Measurements from ENCODE around the gene NHEJ1. TPM values are rescaled to one million over a fixed set of nuclear protein-coding genes. Genes with fewer than 3 reads are reported as not detected.
"Not testable (repeated sequence)": the region's sequence is repeated elsewhere in the genome, so short reads cannot be mapped to it uniquely, and the experiment has no call there.

The NHEJ1 gene
- total RNA-seq, 1 experiment from 2014 or later: 11.5 TPM

DNA sequence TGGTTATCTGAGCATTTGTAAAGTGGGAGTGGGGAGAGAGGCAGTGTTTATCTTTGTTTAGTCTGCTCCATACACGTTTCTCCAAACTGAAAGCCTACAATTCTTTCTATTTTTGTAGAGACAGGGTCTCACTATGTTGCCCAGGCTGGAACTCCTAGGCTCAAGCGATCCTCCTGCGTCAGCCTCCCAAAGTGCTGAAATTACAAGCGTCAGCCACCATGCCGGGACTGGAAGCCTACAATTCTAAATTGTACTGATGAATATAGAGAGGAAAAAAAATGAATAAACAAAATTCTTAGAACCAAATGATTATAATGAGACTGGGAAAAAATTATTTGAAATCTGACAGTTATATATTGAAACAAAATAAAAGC is 44.5 kb upstream of the NHEJ1 start:
- Mint-ChIP-seq H3K36me3 (ENCODE audit: insufficient read depth, unreplicated experiment) (peaks cover 20% of the 10 kb centered on the region), H3K9me3 (ENCODE audit: unreplicated experiment) (no peaks in the 10 kb centered on the region), H3K4me1 (ENCODE audit: insufficient read depth, unreplicated experiment) (peaks cover 15% of the 10 kb centered on the region), H3K4me3 (ENCODE audit: unreplicated experiment) (peak overlapping the region; percentile 88), H3K27me3 (ENCODE audit: insufficient read depth, unreplicated experiment) (no peaks in the 10 kb centered on the region), H3K27ac (ENCODE audit: low read depth, unreplicated experiment) (no peak overlapping the region)
- CTCF ChIA-PET: no interaction called here
- DNase-seq (ENCODE audit: unreplicated experiment): no peak
- intact Hi-C loops (cut with micrococcal nuclease): no loop called here
- no TSS peak for BruUV-seq (replicated peaks)
- POLR2A ChIA-PET: interaction anchor here (2.2 to 4.3 kb wide), 3 partner anchors 25 to 40 kb away, joined by 10 to 64 read pairs (median 28); partner anchors contain the start of genes ANKZF1, ATG9A, CNPPD1 and GLB1L
- TF ChIP-seq, protein P1, sequence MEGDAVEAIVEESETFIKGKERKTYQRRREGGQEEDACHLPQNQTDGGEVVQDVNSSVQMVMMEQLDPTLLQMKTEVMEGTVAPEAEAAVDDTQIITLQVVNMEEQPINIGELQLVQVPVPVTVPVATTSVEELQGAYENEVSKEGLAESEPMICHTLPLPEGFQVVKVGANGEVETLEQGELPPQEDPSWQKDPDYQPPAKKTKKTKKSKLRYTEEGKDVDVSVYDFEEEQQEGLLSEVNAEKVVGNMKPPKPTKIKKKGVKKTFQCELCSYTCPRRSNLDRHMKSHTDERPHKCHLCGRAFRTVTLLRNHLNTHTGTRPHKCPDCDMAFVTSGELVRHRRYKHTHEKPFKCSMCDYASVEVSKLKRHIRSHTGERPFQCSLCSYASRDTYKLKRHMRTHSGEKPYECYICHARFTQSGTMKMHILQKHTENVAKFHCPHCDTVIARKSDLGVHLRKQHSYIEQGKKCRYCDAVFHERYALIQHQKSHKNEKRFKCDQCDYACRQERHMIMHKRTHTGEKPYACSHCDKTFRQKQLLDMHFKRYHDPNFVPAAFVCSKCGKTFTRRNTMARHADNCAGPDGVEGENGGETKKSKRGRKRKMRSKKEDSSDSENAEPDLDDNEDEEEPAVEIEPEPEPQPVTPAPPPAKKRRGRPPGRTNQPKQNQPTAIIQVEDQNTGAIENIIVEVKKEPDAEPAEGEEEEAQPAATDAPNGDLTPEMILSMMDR (IDR thresholded peaks at IDR 0.05; ENCODE audit: unreplicated experiment): no peak

DNA sequence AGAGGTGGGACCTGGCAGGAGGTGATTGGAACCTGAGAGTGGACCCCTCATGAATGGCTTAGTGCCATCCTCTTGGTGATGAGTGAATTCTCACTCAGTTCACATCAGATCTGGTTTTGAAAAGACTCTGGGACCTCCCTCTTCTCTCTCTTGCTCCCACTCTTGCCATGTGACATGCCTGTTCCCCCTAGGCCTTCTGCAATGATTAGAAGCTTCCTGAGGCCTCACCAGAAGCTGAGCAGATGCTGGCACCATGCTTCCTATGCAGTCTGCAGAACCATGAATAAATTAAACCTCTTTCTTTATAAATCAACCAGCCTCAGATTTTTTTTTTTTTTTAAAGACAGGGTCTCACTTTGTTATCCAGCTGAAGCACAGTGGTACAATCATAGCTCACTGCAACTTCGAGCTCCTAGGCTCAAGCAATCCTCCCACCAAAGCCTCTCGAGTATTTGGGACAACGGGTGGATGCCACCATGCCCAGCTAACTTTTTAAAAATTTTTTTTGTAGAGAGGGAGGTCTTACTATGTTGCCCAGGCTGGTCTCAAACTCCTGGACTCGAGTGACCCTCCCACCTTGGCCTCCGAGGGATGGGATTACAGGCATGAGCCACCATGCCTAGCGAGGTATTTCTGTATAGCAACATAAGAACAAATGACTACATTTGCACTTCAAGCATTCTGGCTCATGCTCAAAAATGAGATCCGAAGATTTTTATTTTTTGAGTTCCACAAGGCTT is 44.0 kb upstream of the NHEJ1 start:
- no TSS peak for BruUV-seq (replicated peaks)
- POLR2A ChIA-PET: interaction anchor here (1.3 to 1.4 kb wide), 2 partner anchors 25 to 29 kb away, joined by 3 read pairs; no protein-coding TSS in a partner anchor
- DNase-seq (ENCODE audit: unreplicated experiment): no peak

DNA sequence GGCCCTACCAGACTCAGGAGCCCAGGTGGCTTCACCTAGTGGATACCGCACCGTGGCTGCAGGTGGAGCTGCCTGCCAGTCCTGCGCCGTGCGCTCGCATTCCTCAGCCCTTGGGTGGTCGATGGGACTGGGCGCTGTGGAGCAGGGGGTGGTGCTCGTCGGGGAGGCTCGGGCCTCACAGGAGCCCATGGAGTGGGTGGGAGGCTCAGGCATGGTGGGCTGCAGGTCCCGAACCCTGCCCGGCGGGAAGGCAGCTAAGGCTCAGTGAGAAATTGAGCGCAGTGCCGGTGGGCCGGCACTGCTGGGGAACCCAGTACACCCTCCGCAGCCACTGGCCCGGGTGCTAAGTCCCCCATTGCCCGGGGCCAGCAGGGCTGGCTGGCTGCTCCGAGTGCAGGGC is 40.7 kb upstream of the NHEJ1 start:
- H3K4me3 Mint-ChIP-seq (ENCODE audit: unreplicated experiment); H3K9me3 Mint-ChIP-seq (ENCODE audit: unreplicated experiment); DNase-seq (ENCODE audit: unreplicated experiment); H3K36me3 Mint-ChIP-seq (ENCODE audit: insufficient read depth, unreplicated experiment); intact Hi-C loops (cut with micrococcal nuclease); H3K27me3 Mint-ChIP-seq (ENCODE audit: insufficient read depth, unreplicated experiment); BruUV-seq (replicated peaks); H3K4me1 Mint-ChIP-seq (ENCODE audit: insufficient read depth, unreplicated experiment); H3K27ac Mint-ChIP-seq (ENCODE audit: low read depth, unreplicated experiment): not testable (repeated sequence)
- POLR2A ChIA-PET: interaction anchor here (0.7 kb wide), 1 partner anchor 9 kb away, joined by 3 read pairs; no protein-coding TSS in a partner anchor
- CTCF ChIA-PET: interaction anchor here (1.0 to 1.2 kb wide), 2 partner anchors 19 to 98 kb away, joined by 3 to 6 read pairs; no protein-coding TSS in a partner anchor

More for the DNA sequence above, 44.0 kb upstream of the NHEJ1 start:
- TF ChIP-seq, protein P1 (IDR thresholded peaks at IDR 0.05; ENCODE audit: unreplicated experiment): no peak
- H3K4me3 Mint-ChIP-seq (ENCODE audit: unreplicated experiment): no peak overlapping the region
- H3K27me3 Mint-ChIP-seq (ENCODE audit: insufficient read depth, unreplicated experiment): no peaks in the 10 kb centered on the region
- H3K27ac Mint-ChIP-seq (ENCODE audit: low read depth, unreplicated experiment): no peak overlapping the region
- peaks cover 15% of the 10 kb centered on the region for H3K4me1 Mint-ChIP-seq (ENCODE audit: insufficient read depth, unreplicated experiment)
- H3K36me3 Mint-ChIP-seq (ENCODE audit: insufficient read depth, unreplicated experiment): peaks cover 14% of the 10 kb centered on the region
- H3K9me3 Mint-ChIP-seq (ENCODE audit: unreplicated experiment): no peaks in the 10 kb centered on the region
- intact Hi-C loops (cut with micrococcal nuclease): no loop called here
- CTCF ChIA-PET: interaction anchor here (0.6 to 2.0 kb wide), 2 partner anchors 10 to 24 kb away, joined by 3 to 6 read pairs; no protein-coding TSS in a partner anchor

DNA sequence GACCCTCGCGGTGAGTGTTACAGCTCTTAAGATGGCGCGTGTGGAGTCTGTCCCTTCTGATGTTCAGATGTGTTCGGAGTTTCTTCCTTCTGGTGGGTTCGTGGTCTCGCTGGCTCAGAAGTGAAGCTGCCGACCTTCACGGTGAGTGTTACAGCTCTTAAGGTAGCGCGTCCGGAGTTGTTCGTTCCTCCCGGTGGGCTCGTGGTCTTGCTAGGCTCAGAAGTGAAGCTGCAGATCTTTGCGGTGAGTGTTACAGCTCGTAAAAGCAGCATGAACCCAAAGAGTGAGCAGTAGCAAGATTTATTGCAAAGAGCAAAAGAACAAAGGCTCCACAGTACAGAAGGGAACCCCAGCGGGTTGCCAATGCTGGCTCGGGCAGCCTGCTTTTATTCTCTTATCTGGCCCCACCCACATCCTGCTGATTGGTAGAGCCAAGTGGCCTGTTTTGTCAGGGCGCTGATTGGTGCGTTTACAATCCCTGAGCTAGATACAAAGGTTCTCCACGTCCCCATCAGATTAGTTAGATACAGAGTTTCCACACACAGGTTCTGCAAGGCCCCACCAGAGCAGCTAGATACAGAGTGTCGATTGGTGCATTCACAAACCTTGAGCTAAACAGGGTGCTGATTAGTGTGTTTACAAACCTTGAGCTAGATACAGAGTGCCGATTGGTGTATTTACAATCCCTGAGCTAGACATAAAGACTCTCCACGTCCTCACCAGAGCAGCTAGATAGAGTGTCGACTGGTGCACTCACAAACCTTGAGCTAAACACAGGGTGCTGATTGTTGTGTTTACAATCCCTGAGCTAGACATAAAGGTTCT is 40.1 kb upstream of the NHEJ1 start:
- H3K27me3 Mint-ChIP-seq (ENCODE audit: insufficient read depth, unreplicated experiment); H3K9me3 Mint-ChIP-seq (ENCODE audit: unreplicated experiment); H3K4me1 Mint-ChIP-seq (ENCODE audit: insufficient read depth, unreplicated experiment); H3K27ac Mint-ChIP-seq (ENCODE audit: low read depth, unreplicated experiment); H3K4me3 Mint-ChIP-seq (ENCODE audit: unreplicated experiment); DNase-seq (ENCODE audit: unreplicated experiment); intact Hi-C loops (cut with micrococcal nuclease); BruUV-seq (replicated peaks); H3K36me3 Mint-ChIP-seq (ENCODE audit: insufficient read depth, unreplicated experiment): not testable (repeated sequence)
- ChIA-PET POLR2A (interaction anchor here (0.7 kb wide), 2 partner anchors 8 to 22 kb away, joined by 3 read pairs; no protein-coding TSS in a partner anchor), CTCF (interaction anchor here (1.0 to 1.2 kb wide), 2 partner anchors 19 to 99 kb away, joined by 3 to 6 read pairs; no protein-coding TSS in a partner anchor)
